ENCODE measurements around the gene FOXS1.
"Not testable (repeated sequence)": the region's sequence is repeated elsewhere in the genome, so short reads cannot be mapped to it uniquely, and the experiment has no call there.

The FOXS1 gene

GRCh38 chr20:31838646-31839292, 6.6 kb downstream of the FOXS1 start:
- no peak for TF ChIP-seq ZNF274 (IDR thresholded peaks at IDR 0.05; ENCODE audit: low read depth, low read length)
- H3K4me3 ChIP-seq (ENCODE audit: low read length): no peak overlapping the region

- H3K4me3 ChIP-seq (ENCODE audit: low read length): no peak overlapping the region
- TF ChIP-seq ZNF274 (IDR thresholded peaks at IDR 0.05; ENCODE audit: low read depth, low read length): no peak
Measured at GRCh38 chr20:31837896-31838397, 7.5 kb downstream of the FOXS1 start.

- no peak for TF ChIP-seq ZNF274 (IDR thresholded peaks at IDR 0.05; ENCODE audit: low read depth, low read length)
- no peak overlapping the region for H3K4me3 ChIP-seq (ENCODE audit: low read length)
Measured at GRCh38 chr20:31836853-31837608, 8.4 kb downstream of the FOXS1 start.

- no peak overlapping the region for H3K4me3 ChIP-seq (ENCODE audit: low read length)
- TF ChIP-seq ZNF274 (IDR thresholded peaks at IDR 0.05; ENCODE audit: low read depth, low read length): no peak
Measured at GRCh38 chr20:31835977-31836852, 9.2 kb downstream of the FOXS1 start.

- no peak for TF ChIP-seq ZNF274 (IDR thresholded peaks at IDR 0.05; ENCODE audit: low read depth, low read length)
Measured at GRCh38 chr20:31835554-31835953, 9.8 kb downstream of the FOXS1 start.

GRCh38 chr20:31833931-31834521, 11.4 kb downstream of the FOXS1 start:
- no peak overlapping the region for H3K4me3 ChIP-seq (ENCODE audit: low read length)
- TF ChIP-seq ZNF274 (IDR thresholded peaks at IDR 0.05; ENCODE audit: low read depth, low read length): no peak

More at GRCh38 chr20:31835554-31835953, 9.8 kb downstream of the FOXS1 start:
- H3K4me3 ChIP-seq (ENCODE audit: low read length): no peak overlapping the region

- TF ChIP-seq ZNF274 (IDR thresholded peaks at IDR 0.05; ENCODE audit: low read depth, low read length): no peak
- no peak overlapping the region for H3K4me3 ChIP-seq (ENCODE audit: low read length)
Measured at GRCh38 chr20:31833130-31833930, 12.1 kb downstream of the FOXS1 start.

- no peak for TF ChIP-seq ZNF274 (IDR thresholded peaks at IDR 0.05; ENCODE audit: low read depth, low read length)
- H3K4me3 ChIP-seq (ENCODE audit: low read length): no peak overlapping the region
Measured at GRCh38 chr20:31831771-31832306, 13.6 kb downstream of the FOXS1 start.

- no peak for TF ChIP-seq ZNF274 (IDR thresholded peaks at IDR 0.05; ENCODE audit: low read depth, low read length)
- no peak overlapping the region for H3K4me3 ChIP-seq (ENCODE audit: low read length)
Measured at GRCh38 chr20:31831211-31831610, 14.2 kb downstream of the FOXS1 start.

- TF ChIP-seq ZNF274 (IDR thresholded peaks at IDR 0.05; ENCODE audit: low read depth, low read length): no peak
- H3K4me3 ChIP-seq (ENCODE audit: low read length): no peak overlapping the region
Measured at GRCh38 chr20:31830406-31830981, 14.9 kb downstream of the FOXS1 start.

GRCh38 chr20:31829731-31830130, 15.7 kb downstream of the FOXS1 start:
- H3K4me3 ChIP-seq (ENCODE audit: low read length): no peak overlapping the region
- TF ChIP-seq ZNF274 (IDR thresholded peaks at IDR 0.05; ENCODE audit: low read depth, low read length): no peak

- H3K4me3 ChIP-seq (ENCODE audit: low read length): not testable (repeated sequence)
Measured at GRCh38 chr20:31828016-31828415, 17.4 kb downstream of the FOXS1 start.

- no peak for TF ChIP-seq ZNF274 (IDR thresholded peaks at IDR 0.05; ENCODE audit: low read depth, low read length)
- no peak overlapping the region for H3K4me3 ChIP-seq (ENCODE audit: low read length)
Measured at GRCh38 chr20:31827059-31827458, 18.3 kb downstream of the FOXS1 start.
